Medulla oblongata (tissue), 1 donor: Measurements from ENCODE around the gene PARD3.

Experiments
- DNase-seq: peaks from one replicate; pipeline ENCODE4 v3.0.0-alpha.2; 2015; ENCODE audit errors: extremely low spot score

Gene PARD3

DNA sequence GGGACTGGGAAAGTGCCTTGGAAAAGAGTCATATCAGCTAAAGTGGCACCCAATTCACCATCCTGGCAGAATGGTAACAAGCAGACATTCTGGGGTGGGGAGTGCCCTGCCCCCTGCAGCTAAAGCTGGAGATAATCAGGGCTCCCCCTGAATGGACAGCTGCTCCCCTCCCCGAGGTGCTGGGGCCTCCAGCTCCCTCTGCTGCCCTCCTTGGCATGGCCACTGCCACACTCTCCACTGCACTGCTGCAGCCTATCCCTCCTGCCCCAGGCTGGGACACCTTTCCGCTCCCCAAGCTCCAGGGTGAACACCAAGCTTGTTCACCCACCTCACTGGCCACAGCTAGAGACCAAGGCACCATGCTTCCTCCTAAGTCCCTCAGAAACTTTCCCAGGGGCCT lies 9.8 kb upstream of the PARD3 start:
- no peak for DNase-seq

- DNase-seq: no peak
Measured at GRCh38 chr10:34821587-34822585, 6.8 kb upstream of the PARD3 start.

GRCh38 chr10:34817586-34817985 lies 2.5 kb upstream of the PARD3 start:
- no peak for DNase-seq

- no peak for DNase-seq
Measured at GRCh38 chr10:34817054-34817453, 2.0 kb upstream of the PARD3 start.

- DNase-seq: no peak
Measured at GRCh38 chr10:34816501-34817002, 1.5 kb upstream of the PARD3 start.

- DNase-seq: no peak
Measured at GRCh38 chr10:34816085-34816496, 995 bp upstream of the PARD3 start.

- no peak for DNase-seq
Measured at GRCh38 chr10:34814913-34815184, 247 bp downstream of the PARD3 start.

- no peak for DNase-seq
Measured at GRCh38 chr10:34814223-34814912, 728 bp downstream of the PARD3 start.

- DNase-seq: no peak
Measured at GRCh38 chr10:34813626-34814222, 1.4 kb downstream of the PARD3 start.

DNA sequence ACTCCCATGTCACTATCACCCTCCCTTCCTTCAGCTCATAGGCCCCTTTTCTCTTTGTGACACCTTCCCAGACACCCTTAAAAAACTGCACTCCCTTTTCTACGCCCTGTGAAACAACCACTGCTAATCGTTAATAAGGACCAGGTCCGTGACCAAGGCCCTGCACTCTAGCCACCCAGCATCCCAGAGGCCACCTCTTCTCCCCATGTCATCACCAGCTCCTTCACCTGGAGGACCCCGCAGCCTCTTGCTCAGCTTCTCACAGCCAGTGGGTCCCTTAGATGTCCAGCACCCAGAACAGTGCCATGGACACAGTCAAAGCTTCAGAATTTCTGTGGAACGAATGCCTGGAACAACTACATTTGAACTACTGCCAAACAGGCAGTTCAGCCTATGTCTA lies 2.3 kb downstream of the PARD3 start:
- DNase-seq: no peak

DNA sequence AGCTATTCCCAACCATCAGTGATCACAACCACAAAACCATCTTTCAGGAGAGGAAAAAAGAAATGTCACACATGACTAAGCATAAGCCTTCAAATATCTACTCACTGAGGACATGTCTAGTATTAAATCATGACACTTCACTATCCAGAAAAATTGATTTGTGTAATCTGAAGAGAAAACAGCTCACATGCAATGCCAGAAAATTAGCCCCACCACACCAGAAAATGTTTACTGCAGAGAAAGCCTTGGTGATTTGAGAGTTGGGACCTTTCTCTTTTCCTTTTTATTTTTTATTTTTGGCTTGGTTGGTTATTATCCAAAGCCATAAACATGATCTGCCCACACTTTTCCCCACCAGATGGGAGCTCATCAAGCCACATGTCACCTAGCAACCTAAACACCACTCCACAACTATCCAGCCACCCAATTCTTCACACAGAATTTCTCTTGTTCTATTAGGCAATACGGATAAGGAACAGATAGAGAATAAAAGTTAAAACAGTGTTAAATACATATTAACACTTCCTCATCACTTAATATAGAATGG lies 3.1 kb downstream of the PARD3 start:
- DNase-seq: no peak

- no peak for DNase-seq
Measured at GRCh38 chr10:34811126-34811967, 3.7 kb downstream of the PARD3 start.

- DNase-seq: no peak
Measured at GRCh38 chr10:34809796-34810195, 5.3 kb downstream of the PARD3 start.

GRCh38 chr10:34808801-34809745 lies 6.0 kb downstream of the PARD3 start:
- DNase-seq: peak; percentile 75

GRCh38 chr10:34808336-34808735 lies 6.8 kb downstream of the PARD3 start:
- no peak for DNase-seq

- no peak for DNase-seq
Measured at GRCh38 chr10:34804306-34804705, 10.8 kb downstream of the PARD3 start.

GRCh38 chr10:34802692-34803091 lies 12.4 kb downstream of the PARD3 start:
- no peak for DNase-seq

DNA sequence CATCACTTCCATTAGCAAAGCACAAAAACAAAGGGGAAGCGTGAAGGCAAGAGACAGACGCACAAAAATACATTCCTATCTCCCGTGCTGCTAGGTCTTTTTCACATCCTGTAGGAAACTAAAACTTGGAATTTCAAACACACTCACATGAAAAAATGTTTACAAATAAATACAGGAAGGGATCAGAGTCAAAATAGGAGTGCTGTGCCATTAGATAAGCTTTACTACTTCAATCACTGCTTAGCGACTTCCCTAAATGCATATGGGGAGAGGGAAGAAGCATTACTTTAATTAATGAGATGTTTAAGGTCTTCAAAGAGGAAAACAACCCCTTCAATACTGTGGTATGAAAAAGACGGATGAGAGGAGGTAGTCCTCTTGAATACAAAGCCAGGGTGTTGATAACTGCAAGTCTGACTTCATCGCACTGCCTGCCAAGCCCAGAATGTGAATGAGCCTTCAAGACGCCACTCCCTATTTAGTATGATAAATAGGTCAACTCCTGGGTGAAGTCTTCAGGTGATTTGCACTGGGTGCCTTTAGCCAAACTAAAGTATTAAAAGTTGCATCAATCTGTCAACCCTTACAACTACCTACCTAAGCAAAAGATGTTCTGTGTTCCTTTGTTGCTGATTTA lies 13.9 kb downstream of the PARD3 start:
- DNase-seq: no peak

GRCh38 chr10:34800624-34801023 lies 14.5 kb downstream of the PARD3 start:
- DNase-seq: no peak

- no peak for DNase-seq
Measured at GRCh38 chr10:34798654-34799053, 16.4 kb downstream of the PARD3 start.
